Astrocyte of the cerebellum (primary cell): ENCODE results near the gene HDAC8.
"Not testable (repeated sequence)": the region's sequence is repeated elsewhere in the genome, so short reads cannot be mapped to it uniquely, and the experiment has no call there.

Experiments
- DNase-seq: peaks from one replicate; pipeline ENCODE4 v3.0.0-alpha.2; 2011; ENCODE audit warnings: low read depth
- H3K4me3 ChIP-seq: 2 replicates; pipeline ENCODE4 v1.5.1; 2011; ENCODE audit warnings: mild to moderate bottlenecking, low read depth, low read length, moderate library complexity
- CTCF ChIP-seq: IDR thresholded peaks from 2 replicates; pipeline ENCODE4 v1.5.1; 2012; ENCODE audit warnings: low read length, low read depth, moderate library complexity, mild to moderate bottlenecking; ENCODE audit errors: missing control alignments
- in situ Hi-C: cut with HindIII; loops from 2 replicates; pipeline ENCODE4 v1.10.0; 2017; ENCODE audit warnings: low sequenced_read_pairs

The HDAC8 gene

GRCh38 chrX:72566448-72566847, 6.2 kb downstream of the HDAC8 start:
- in situ Hi-C loops: no loop called here
- no peak for TF ChIP-seq CTCF
- no peak for DNase-seq
- H3K4me3 ChIP-seq: no peak overlapping the region

- in situ Hi-C loops, DNase-seq, H3K4me3 ChIP-seq: not testable (repeated sequence)
These were observed 13.0 kb downstream of the HDAC8 start for GRCh38 chrX:72559655-72560054.

- in situ Hi-C loops: no loop called here
- H3K4me3 ChIP-seq: no peak overlapping the region
- DNase-seq: no peak
- no peak for TF ChIP-seq CTCF
These were observed 18.0 kb downstream of the HDAC8 start for GRCh38 chrX:72554448-72555140.

GRCh38 chrX:72552443-72552842, 20.2 kb downstream of the HDAC8 start:
- DNase-seq, H3K4me3 ChIP-seq, in situ Hi-C loops: not testable (repeated sequence)

GRCh38 chrX:72545990-72546389, 26.7 kb downstream of the HDAC8 start:
- no peak overlapping the region for H3K4me3 ChIP-seq
- DNase-seq: no peak
- in situ Hi-C loops: no loop called here
- TF ChIP-seq CTCF: peak; percentile 15

- peak; percentile 11 for TF ChIP-seq CTCF
- no peak overlapping the region for H3K4me3 ChIP-seq
- peak; percentile 12 for DNase-seq
- in situ Hi-C loops: no loop called here
These were observed 32.3 kb downstream of the HDAC8 start for GRCh38 chrX:72540318-72540717.

GRCh38 chrX:72539822-72540221, 32.8 kb downstream of the HDAC8 start:
- no peak overlapping the region for H3K4me3 ChIP-seq
- DNase-seq: no peak
- in situ Hi-C loops: no loop called here
- no peak for TF ChIP-seq CTCF

GRCh38 chrX:72536542-72536941, 36.1 kb downstream of the HDAC8 start:
- no peak for TF ChIP-seq CTCF
- H3K4me3 ChIP-seq: no peak overlapping the region
- DNase-seq: no peak
- in situ Hi-C loops: no loop called here
